GM19397 (cell line): ENCODE measurements around the gene GTSE1.
A peak's percentile ranks its signal among the peaks of the same experiment; 100 is the strongest.
"Not testable (repeated sequence)": the region's sequence is repeated elsewhere in the genome, so short reads cannot be mapped to it uniquely, and the experiment has no call there.

ENCODE experiments used
- ATAC-seq: cut with Tn5 transposase; IDR thresholded peaks from one replicate; pipeline ENCODE4 v1.9.1; 2021; ENCODE audit warnings: mild to moderate bottlenecking, moderate library complexity; ENCODE audit not compliant: unreplicated experiment

GTSE1 gene

GRCh38 chr22:46296257-46297150 lies at the start of gene GTSE1:
Gene GTSE1, plus strand, starts transcription at chr22:46296870. Its CDS starts 531 bp downstream, at chr22:46297401.
- ATAC-seq, result peak; percentile 91

GRCh38 chr22:46247443-46247975 lies 49.2 kb upstream of the GTSE1 start:
- no peak for ATAC-seq

GRCh38 chr22:46250035-46250782 lies 46.5 kb upstream of the GTSE1 start, which contains the start of gene CDPF1:
Gene CDPF1, minus strand, starts transcription at chr22:46250293. Its CDS starts 2,009 bp downstream, at chr22:46248284.
- peak; percentile 83 for ATAC-seq

GRCh38 chr22:46250783-46251125 lies 45.9 kb upstream of the GTSE1 start:
- ATAC-seq, result peak; percentile 12

GRCh38 chr22:46251266-46251665 lies 45.4 kb upstream of the GTSE1 start:
- ATAC-seq, result no peak

GRCh38 chr22:46251816-46252380 lies 44.8 kb upstream of the GTSE1 start:
- ATAC-seq, result no peak

- no peak for ATAC-seq
These were observed 40.2 kb upstream of the GTSE1 start for GRCh38 chr22:46256358-46256958.

- ATAC-seq, result no peak
These were observed 37.3 kb upstream of the GTSE1 start for GRCh38 chr22:46259374-46259773.

- ATAC-seq, result no peak
These were observed 36.6 kb upstream of the GTSE1 start for GRCh38 chr22:46260038-46260437.

- ATAC-seq, result no peak
These were observed 34.0 kb upstream of the GTSE1 start for GRCh38 chr22:46262449-46263215.

- ATAC-seq, result no peak
These were observed 33.5 kb upstream of the GTSE1 start, which contains the start of gene PKDREJ for GRCh38 chr22:46263216-46263590. Gene PKDREJ, minus strand, starts transcription at chr22:46263343. Its CDS starts 21 bp downstream, at chr22:46263322.

- ATAC-seq, result not testable (repeated sequence)
These were observed 32.1 kb upstream of the GTSE1 start for GRCh38 chr22:46264520-46264919.

GRCh38 chr22:46265627-46266026 lies 31.0 kb upstream of the GTSE1 start:
- not testable (repeated sequence) for ATAC-seq

GRCh38 chr22:46267431-46268279 lies 29.0 kb upstream of the GTSE1 start, which contains the start of gene TTC38:
Gene TTC38, plus strand, starts transcription at chr22:46268008. Its CDS starts 32 bp downstream, at chr22:46268040.
- peak; percentile 70 for ATAC-seq

GRCh38 chr22:46269564-46269963 lies 27.1 kb upstream of the GTSE1 start:
- no peak for ATAC-seq

- ATAC-seq, result no peak
These were observed 24.5 kb upstream of the GTSE1 start for GRCh38 chr22:46272196-46272595.

- no peak for ATAC-seq
These were observed 23.8 kb upstream of the GTSE1 start for GRCh38 chr22:46272762-46273431.

- no peak for ATAC-seq
These were observed 23.1 kb upstream of the GTSE1 start for GRCh38 chr22:46273432-46274148.
